SU-DHL-6 (cell line): ENCODE results near the gene TBRG4.

Experiments
- H2AFZ ChIP-seq: fragments of 200-600 bp; sonication (generic); 2 replicates; pipeline ENCODE4 v1.6.1; 2014; ENCODE audit warnings: low read depth, mild to moderate bottlenecking, moderate library complexity, mixed read lengths, antibody characterized with exemption, low read length; ENCODE audit not compliant: severe bottlenecking
- H3F3A ChIP-seq: fragments of 200-600 bp; shearing (Covaris generic); 2 replicates; pipeline ENCODE4 v1.6.0; 2016; ENCODE audit warnings: antibody characterized with exemption, mild to moderate bottlenecking; ENCODE audit not compliant: insufficient read depth
- H3K27ac ChIP-seq: fragments of 200-600 bp; sonication (generic); 2 replicates; pipeline ENCODE4 v1.5.1; 2016; ENCODE audit warnings: low read depth, mild to moderate bottlenecking, low read length, moderate library complexity, mixed read lengths
- H3K27me3 ChIP-seq: fragments of 200-600 bp; sonication (generic), shearing (Covaris generic); 2 replicates; pipeline ENCODE4 v1.6.0; 2014; ENCODE audit warnings: mild to moderate bottlenecking, low read length
- H3K36me3 ChIP-seq: fragments of 200-600 bp; sonication (generic); 2 replicates; pipeline ENCODE4 v1.6.1; 2014; ENCODE audit warnings: mild to moderate bottlenecking, low read length, mixed read lengths
- H3K4me2 ChIP-seq: fragments of 300-600, 200-600 bp; shearing (Covaris generic), sonication (generic); 2 replicates; pipeline ENCODE4 v1.6.0; 2014; ENCODE audit warnings: low read length, low read depth, mild to moderate bottlenecking; ENCODE audit not compliant: poor library complexity, severe bottlenecking
- H3K4me3 ChIP-seq: fragments of 200-600 bp; sonication (generic); 2 replicates; pipeline ENCODE4 v1.5.1; 2014; ENCODE audit warnings: antibody characterized with exemption, low read length, mild to moderate bottlenecking, mixed read lengths; ENCODE audit not compliant: insufficient read depth, poor library complexity, severe bottlenecking
- H3K79me2 ChIP-seq: fragments of 200-600 bp; sonication (generic); 2 replicates; pipeline ENCODE4 v1.6.1; 2014; ENCODE audit warnings: mild to moderate bottlenecking, low read length, moderate library complexity; ENCODE audit not compliant: insufficient read depth
- H3K9ac ChIP-seq: fragments of 200-600 bp; sonication (generic); 2 replicates; pipeline ENCODE4 v1.7.0; 2014; ENCODE audit warnings: mild to moderate bottlenecking, low read length
- H3K9me2 ChIP-seq: fragments of 200-600 bp; sonication (generic); replicated peaks from 2 replicates; pipeline ENCODE4 v1.6.1; 2014; ENCODE audit warnings: low read length; ENCODE audit not compliant: insufficient read depth
- H3K9me3 ChIP-seq: fragments of 200-600 bp; sonication (generic); 2 replicates; pipeline ENCODE4 v1.6.1; 2014; ENCODE audit warnings: low read length, mixed read lengths; ENCODE audit not compliant: insufficient read depth
- H4K20me1 ChIP-seq: fragments of 200-600 bp; sonication (generic); 2 replicates; pipeline ENCODE4 v1.6.1; 2014; ENCODE audit warnings: low read depth, mild to moderate bottlenecking, antibody characterized with exemption, low read length, moderate library complexity, mixed read lengths
- CTCF ChIP-seq: fragments of 200-600 bp; sonication (generic); IDR thresholded peaks from one replicate; pipeline ENCODE4 v1.5.1; 2017; ENCODE audit warnings: antibody characterized with exemption, mild to moderate bottlenecking, low read length, moderate library complexity; ENCODE audit not compliant: insufficient read depth, poor library complexity, severe bottlenecking
- EZH2phosphoT487 ChIP-seq: fragments of 200-600 bp; sonication (generic), shearing (Covaris generic); conservative IDR thresholded peaks from 2 replicates; pipeline ENCODE4 v1.6.1; 2018; ENCODE audit warnings: mild to moderate bottlenecking, antibody characterized with exemption, low read length, moderate library complexity, mixed read lengths

The TBRG4 gene

GRCh38 chr7:45099891-45100760 lies 11.4 kb downstream of the TBRG4 start:
- TF ChIP-seq CTCF, result no peak
- TF ChIP-seq EZH2phosphoT487, result no peak
- Histone ChIP-seq H3K27ac (no peak overlapping the region), H3F3A (peaks cover 17% of the 10 kb centered on the region), H2AFZ (no peak overlapping the region), H3K36me3 (no peaks in the 10 kb centered on the region; the same call in 1 of the 2 replicates), H3K9ac (no peak overlapping the region), H3K79me2 (no peaks in the 10 kb centered on the region), H3K4me2 (no peak overlapping the region), H3K9me2 (no peaks in the 10 kb centered on the region), H3K27me3 (no peaks in the 10 kb centered on the region), H4K20me1 (no peaks in the 10 kb centered on the region), H3K9me3 (no peaks in the 10 kb centered on the region), H3K4me3 (no peak overlapping the region)

GRCh38 chr7:45098983-45099839 lies 12.3 kb downstream of the TBRG4 start:
- Histone ChIP-seq H3K9ac (no peak overlapping the region), H3F3A (peaks cover 17% of the 10 kb centered on the region), H3K4me3 (no peak overlapping the region), H3K79me2 (no peaks in the 10 kb centered on the region), H3K27ac (no peak overlapping the region), H3K9me3 (no peaks in the 10 kb centered on the region), H3K36me3 (no peaks in the 10 kb centered on the region; the same call in 1 of the 2 replicates), H2AFZ (no peak overlapping the region), H3K27me3 (no peaks in the 10 kb centered on the region), H4K20me1 (no peaks in the 10 kb centered on the region), H3K4me2 (no peak overlapping the region), H3K9me2 (no peaks in the 10 kb centered on the region)
- TF ChIP-seq CTCF (no peak), EZH2phosphoT487 (no peak)

GRCh38 chr7:45092931-45093235 lies 18.6 kb downstream of the TBRG4 start:
- TF ChIP-seq EZH2phosphoT487 (no peak), CTCF (no peak)
- no peaks in the 10 kb centered on the region for H3K27me3 ChIP-seq
- no peak overlapping the region for H3K9ac ChIP-seq

More at GRCh38 chr7:45092931-45093235, 18.6 kb downstream of the TBRG4 start:
- H3K9me3 ChIP-seq, result no peaks in the 10 kb centered on the region
- no peaks in the 10 kb centered on the region for H3K9me2 ChIP-seq
- H3F3A ChIP-seq, result peaks cover 10% of the 10 kb centered on the region
- H3K27ac ChIP-seq, result no peak overlapping the region
- no peak overlapping the region for H2AFZ ChIP-seq
- H3K79me2 ChIP-seq, result no peaks in the 10 kb centered on the region
- H4K20me1 ChIP-seq, result no peaks in the 10 kb centered on the region
- H3K4me3 ChIP-seq, result no peak overlapping the region
- no peak overlapping the region for H3K4me2 ChIP-seq
- H3K36me3 ChIP-seq, result no peaks in the 10 kb centered on the region
